Midbrain (tissue), 1 donor: ENCODE measurements around the gene AKAP1.

Experiments
- DNase-seq: peaks from one replicate; lab custom pipeline; 2025; lab: John Stamatoyannopoulos, UW

AKAP1 gene, protein sequence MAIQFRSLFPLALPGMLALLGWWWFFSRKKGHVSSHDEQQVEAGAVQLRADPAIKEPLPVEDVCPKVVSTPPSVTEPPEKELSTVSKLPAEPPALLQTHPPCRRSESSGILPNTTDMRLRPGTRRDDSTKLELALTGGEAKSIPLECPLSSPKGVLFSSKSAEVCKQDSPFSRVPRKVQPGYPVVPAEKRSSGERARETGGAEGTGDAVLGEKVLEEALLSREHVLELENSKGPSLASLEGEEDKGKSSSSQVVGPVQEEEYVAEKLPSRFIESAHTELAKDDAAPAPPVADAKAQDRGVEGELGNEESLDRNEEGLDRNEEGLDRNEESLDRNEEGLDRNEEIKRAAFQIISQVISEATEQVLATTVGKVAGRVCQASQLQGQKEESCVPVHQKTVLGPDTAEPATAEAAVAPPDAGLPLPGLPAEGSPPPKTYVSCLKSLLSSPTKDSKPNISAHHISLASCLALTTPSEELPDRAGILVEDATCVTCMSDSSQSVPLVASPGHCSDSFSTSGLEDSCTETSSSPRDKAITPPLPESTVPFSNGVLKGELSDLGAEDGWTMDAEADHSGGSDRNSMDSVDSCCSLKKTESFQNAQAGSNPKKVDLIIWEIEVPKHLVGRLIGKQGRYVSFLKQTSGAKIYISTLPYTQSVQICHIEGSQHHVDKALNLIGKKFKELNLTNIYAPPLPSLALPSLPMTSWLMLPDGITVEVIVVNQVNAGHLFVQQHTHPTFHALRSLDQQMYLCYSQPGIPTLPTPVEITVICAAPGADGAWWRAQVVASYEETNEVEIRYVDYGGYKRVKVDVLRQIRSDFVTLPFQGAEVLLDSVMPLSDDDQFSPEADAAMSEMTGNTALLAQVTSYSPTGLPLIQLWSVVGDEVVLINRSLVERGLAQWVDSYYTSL

GRCh38 chr17:57084802-57085447 lies at the start of gene AKAP1:
AKAP1 (plus strand) TSS chr17:57085246; CDS start chr17:57105465, 20,219 bp downstream.
- DNase-seq = peak; percentile 93

GRCh38 chr17:57035971-57036481 lies 49.0 kb upstream of the AKAP1 start:
- DNase-seq = no peak

DNA sequence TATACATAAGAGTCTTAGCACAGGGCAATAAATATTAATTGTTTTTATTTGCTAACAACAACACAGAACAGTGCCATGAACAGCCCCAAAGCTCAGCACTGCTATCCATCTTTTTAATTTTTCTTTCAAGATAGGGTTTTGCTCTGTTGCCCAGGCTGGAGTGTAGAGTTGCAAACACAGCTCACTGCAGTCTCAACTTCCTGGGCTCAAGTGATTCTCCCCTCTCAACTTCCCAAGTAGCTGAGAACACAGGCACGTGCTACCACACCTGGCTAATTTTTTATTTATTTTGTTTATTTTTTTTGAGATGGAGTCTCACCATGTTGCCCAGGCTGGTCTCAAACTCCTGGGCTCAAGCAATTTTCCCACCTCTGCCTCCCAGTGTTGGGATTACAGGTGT lies 47.6 kb upstream of the AKAP1 start:
- no peak for DNase-seq

DNA sequence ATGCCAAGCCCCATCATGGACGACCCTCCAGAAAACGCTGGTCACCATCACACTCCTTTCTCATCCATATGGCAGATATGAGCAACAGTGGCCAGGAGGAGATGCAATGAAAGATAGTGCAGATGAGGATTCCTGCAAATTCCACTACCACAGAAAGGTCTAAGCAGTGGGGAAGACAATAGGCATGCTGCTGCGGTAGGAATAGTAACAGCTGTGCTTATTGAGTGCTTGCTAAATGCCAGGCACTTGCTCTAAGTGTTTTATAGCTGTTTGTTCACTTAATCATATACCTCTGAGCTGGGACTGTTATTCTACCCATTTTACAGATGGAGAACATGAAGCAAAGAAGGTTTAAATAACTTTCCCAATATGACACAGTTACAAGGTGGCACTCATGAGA lies 46.6 kb upstream of the AKAP1 start:
- no peak for DNase-seq

- no peak for DNase-seq
Measured at GRCh38 chr17:57040571-57040970, 44.5 kb upstream of the AKAP1 start.

DNA sequence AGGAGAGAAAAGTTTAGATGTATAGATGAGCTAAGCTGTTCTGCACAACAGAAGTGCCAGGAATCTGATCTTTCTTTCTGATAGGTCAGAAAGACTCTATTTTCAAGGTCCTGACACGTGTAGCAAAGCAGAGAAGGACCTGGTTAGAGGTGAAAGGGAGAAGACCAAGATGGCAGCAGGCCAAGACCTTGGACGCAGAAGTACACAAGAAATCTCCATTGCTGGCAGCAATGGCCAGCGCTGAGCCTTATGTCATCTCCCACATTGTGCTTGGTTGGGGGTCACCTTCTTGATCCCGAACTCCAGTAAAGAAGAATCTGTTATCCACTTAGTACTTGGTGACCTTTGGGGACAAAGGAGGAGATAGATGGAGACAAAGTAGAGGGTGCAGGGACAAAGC lies 41.8 kb upstream of the AKAP1 start:
- DNase-seq = no peak

DNA sequence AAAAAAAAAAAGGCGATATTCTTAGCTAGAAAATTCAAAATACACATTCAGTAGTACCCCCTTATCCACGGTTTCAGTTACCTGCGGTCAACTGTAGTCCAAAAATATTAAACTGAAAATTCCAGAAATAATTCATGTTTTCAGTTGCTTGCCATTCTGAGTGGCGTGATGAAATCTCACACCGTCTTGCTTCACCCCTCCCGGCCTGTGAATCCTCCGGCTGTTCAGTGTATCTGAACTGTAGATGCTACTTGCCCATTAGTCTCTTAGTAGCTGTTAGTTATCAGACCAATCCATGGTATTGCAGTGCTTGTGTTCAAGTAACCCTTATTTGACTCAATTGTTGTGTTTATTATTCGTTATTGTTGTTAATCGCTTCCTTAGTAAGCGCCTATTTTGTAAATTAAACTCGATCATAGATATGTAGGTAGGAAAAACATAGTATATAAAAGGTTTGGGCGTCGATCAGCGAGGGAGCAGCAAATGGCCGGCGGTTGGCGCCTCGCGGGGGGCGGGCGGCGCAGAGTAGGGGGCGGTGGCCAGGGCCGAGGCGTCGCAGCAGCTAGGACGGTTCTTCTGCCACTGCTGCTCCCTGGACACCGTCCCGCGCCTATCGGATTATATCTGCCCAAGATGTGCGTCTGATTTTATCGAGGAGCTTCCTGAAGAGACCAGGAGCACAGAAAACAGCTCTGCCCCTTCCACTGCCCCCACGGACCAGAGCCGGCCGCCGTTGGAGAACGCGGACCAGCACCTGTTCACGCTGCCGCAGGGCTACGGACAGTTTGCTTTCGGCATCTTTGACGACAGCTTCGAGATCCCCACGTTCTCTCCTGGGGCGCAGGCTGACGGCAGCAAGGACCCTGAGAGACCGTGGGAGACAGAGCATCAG lies 39.8 kb upstream of the AKAP1 start:
- DNase-seq = no peak

- DNase-seq = no peak
Measured at GRCh38 chr17:57045868-57046704, 39.0 kb upstream of the AKAP1 start.

- DNase-seq = no peak
Measured at GRCh38 chr17:57046749-57047148, 38.3 kb upstream of the AKAP1 start.

GRCh38 chr17:57048096-57048495 lies 37.0 kb upstream of the AKAP1 start:
- no peak for DNase-seq

- no peak for DNase-seq
Measured at GRCh38 chr17:57050306-57050705, 34.7 kb upstream of the AKAP1 start.

DNA sequence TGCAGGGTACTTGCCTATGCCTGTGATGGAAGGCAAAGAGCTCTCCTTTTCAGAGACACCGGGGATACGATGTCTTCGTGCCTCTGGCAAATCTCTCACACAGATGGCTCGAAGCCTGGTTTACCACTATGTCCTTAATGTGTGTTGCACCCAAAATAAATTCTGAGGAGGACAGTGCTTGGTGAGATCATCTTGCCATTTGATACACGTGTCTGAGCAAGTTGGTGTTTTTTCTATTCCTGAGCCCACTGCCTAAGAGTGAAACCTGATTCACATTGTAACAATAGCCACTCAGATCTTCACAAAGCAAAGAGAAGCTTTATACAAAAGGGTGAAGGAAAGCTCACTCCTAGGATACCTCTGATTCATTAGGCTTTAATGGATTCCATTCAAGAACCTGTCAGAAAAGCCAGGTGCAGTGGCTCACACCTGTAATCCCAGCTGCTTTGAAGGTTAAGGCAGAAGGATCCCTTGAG lies 33.1 kb upstream of the AKAP1 start:
- DNase-seq = no peak

DNA sequence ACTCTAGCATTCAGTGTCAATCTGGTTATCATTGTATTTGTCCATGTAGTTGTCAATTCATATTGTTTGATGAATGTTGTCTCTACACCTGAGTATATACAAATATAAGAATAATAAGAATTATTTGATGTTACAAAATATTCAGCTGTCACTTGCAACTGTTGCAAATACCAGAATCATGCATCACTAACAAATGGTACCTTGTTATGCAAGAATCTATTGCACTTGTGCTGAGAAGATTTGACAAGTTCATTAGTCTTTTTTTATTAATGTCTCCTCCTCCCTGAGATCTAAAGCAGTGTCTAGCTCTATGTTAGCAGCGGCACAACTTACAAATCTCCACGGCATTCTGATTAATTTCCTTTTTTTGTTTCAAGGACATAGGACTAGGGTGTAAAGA lies 22.2 kb upstream of the AKAP1 start:
- no peak for DNase-seq

- no peak for DNase-seq
Measured at GRCh38 chr17:57067162-57067561, 17.9 kb upstream of the AKAP1 start.

- no peak for DNase-seq
Measured at GRCh38 chr17:57067781-57068180, 17.3 kb upstream of the AKAP1 start.

- no peak for DNase-seq
Measured at GRCh38 chr17:57068222-57068658, 16.8 kb upstream of the AKAP1 start.

GRCh38 chr17:57068707-57069106 lies 16.3 kb upstream of the AKAP1 start:
- DNase-seq = no peak

- DNase-seq = no peak
Measured at GRCh38 chr17:57071991-57072944, 12.8 kb upstream of the AKAP1 start.

- DNase-seq = no peak
Measured at GRCh38 chr17:57073626-57074025, 11.4 kb upstream of the AKAP1 start.
